Measurements from ENCODE around the gene C1orf56.

The C1orf56 gene

GRCh38 chr1:151060007-151060656 lies 12.6 kb downstream of the C1orf56 start, which contains the start of gene MLLT11:
MLLT11 (plus strand) TSS chr1:151060397; CDS start chr1:151067225, 6,828 bp downstream.
- H3K27ac ChIP-seq, result peak within 1 kb of the TSS; percentile 90
- no peaks in the 10 kb centered on the region for H3K27me3 ChIP-seq
- peaks cover 53% of the 10 kb centered on the region for H3K36me3 ChIP-seq
- peaks cover 77% of the 10 kb centered on the region for H3K4me1 ChIP-seq
- peak within 1 kb of the TSS; percentile 94 for H3K4me3 ChIP-seq
- H3K9ac ChIP-seq, result peak within 1 kb of the TSS; percentile 93
- H4K20me1 ChIP-seq, result peaks cover 46% of the 10 kb centered on the region
- H3K4me2 ChIP-seq, result peak within 1 kb of the TSS; percentile 95
- no peaks in the 10 kb centered on the region; the same call in 1 of the 2 replicates for H3K9me3 ChIP-seq
- TF ChIP-seq Cebpa-rat (IDR thresholded peaks at IDR 0.05), result no peak

- Histone ChIP-seq H3K4me3 (peak overlapping the region; percentile 94), H3K9ac (peak overlapping the region; percentile 93), H3K36me3 (peaks cover 53% of the 10 kb centered on the region), H3K4me1 (peaks cover 73% of the 10 kb centered on the region), H3K27ac (peak overlapping the region; percentile 90), H3K9me3 (no peaks in the 10 kb centered on the region; the same call in 1 of the 2 replicates), H3K27me3 (no peaks in the 10 kb centered on the region), H3K4me2 (peak overlapping the region; percentile 95), H4K20me1 (peaks cover 39% of the 10 kb centered on the region)
- no peak for TF ChIP-seq Cebpa-rat (IDR thresholded peaks at IDR 0.05)
These were observed 13.3 kb downstream of the C1orf56 start for GRCh38 chr1:151060657-151061421.

GRCh38 chr1:151061704-151062103 lies 14.2 kb downstream of the C1orf56 start:
- TF ChIP-seq Cebpa-rat (IDR thresholded peaks at IDR 0.05), result no peak
- Histone ChIP-seq H3K27ac (peak overlapping the region; percentile 90; the same call in 1 of the 2 replicates), H3K4me2 (peak overlapping the region; percentile 95), H3K9me3 (no peaks in the 10 kb centered on the region; the same call in 1 of the 2 replicates), H3K36me3 (peaks cover 53% of the 10 kb centered on the region), H3K27me3 (no peaks in the 10 kb centered on the region), H3K4me3 (peak overlapping the region; percentile 94), H3K4me1 (peaks cover 72% of the 10 kb centered on the region), H3K9ac (peak overlapping the region; percentile 93), H4K20me1 (peaks cover 30% of the 10 kb centered on the region)

- H3K4me3 ChIP-seq, result peak overlapping the region; percentile 94; the same call in 1 of the 2 replicates
- no peaks in the 10 kb centered on the region for H3K27me3 ChIP-seq
- H3K4me2 ChIP-seq, result peak overlapping the region; percentile 95
- H3K9ac ChIP-seq, result no peak overlapping the region
- H3K4me1 ChIP-seq, result peaks cover 70% of the 10 kb centered on the region
- H4K20me1 ChIP-seq, result peaks cover 19% of the 10 kb centered on the region
- peaks cover 52% of the 10 kb centered on the region for H3K36me3 ChIP-seq
- TF ChIP-seq Cebpa-rat (IDR thresholded peaks at IDR 0.05), result no peak
- no peaks in the 10 kb centered on the region; the same call in 1 of the 2 replicates for H3K9me3 ChIP-seq
- H3K27ac ChIP-seq, result no peak overlapping the region
These were observed 15.3 kb downstream of the C1orf56 start for GRCh38 chr1:151062741-151063371.

- Histone ChIP-seq H3K9ac (no peak overlapping the region), H3K4me2 (peak overlapping the region; percentile 44; the same call in 1 of the 2 replicates), H3K4me3 (no peak overlapping the region), H3K4me1 (peaks cover 84% of the 10 kb centered on the region), H3K36me3 (peaks cover 64% of the 10 kb centered on the region), H3K27me3 (no peaks in the 10 kb centered on the region), H4K20me1 (peaks cover 6% of the 10 kb centered on the region; the same call in 1 of the 2 replicates), H3K9me3 (no peaks in the 10 kb centered on the region; the same call in 1 of the 2 replicates), H3K27ac (no peak overlapping the region)
- no peak for TF ChIP-seq Cebpa-rat (IDR thresholded peaks at IDR 0.05)
These were observed 17.6 kb downstream of the C1orf56 start for GRCh38 chr1:151065089-151065645.

- H4K20me1 ChIP-seq, result peaks cover 6% of the 10 kb centered on the region; the same call in 1 of the 2 replicates
- TF ChIP-seq Cebpa-rat (IDR thresholded peaks at IDR 0.05), result no peak
- H3K4me2 ChIP-seq, result no peak overlapping the region
- peaks cover 80% of the 10 kb centered on the region for H3K4me1 ChIP-seq
- H3K36me3 ChIP-seq, result peaks cover 64% of the 10 kb centered on the region
- H3K9ac ChIP-seq, result no peak overlapping the region
- no peak overlapping the region for H3K4me3 ChIP-seq
- H3K27me3 ChIP-seq, result no peaks in the 10 kb centered on the region
- H3K9me3 ChIP-seq, result no peaks in the 10 kb centered on the region; the same call in 1 of the 2 replicates
- no peak overlapping the region for H3K27ac ChIP-seq
These were observed 19.6 kb downstream of the C1orf56 start for GRCh38 chr1:151067185-151067584.

- H3K27me3 ChIP-seq, result no peaks in the 10 kb centered on the region
- H3K9ac ChIP-seq, result peak overlapping the region; percentile 92; the same call in 1 of the 2 replicates
- no peaks in the 10 kb centered on the region for H3K9me3 ChIP-seq
- H3K4me3 ChIP-seq, result peak overlapping the region; percentile 78
- TF ChIP-seq Cebpa-rat (IDR thresholded peaks at IDR 0.05), result no peak
- H4K20me1 ChIP-seq, result peaks cover 5% of the 10 kb centered on the region; the same call in 1 of the 2 replicates
- H3K4me1 ChIP-seq, result peaks cover 61% of the 10 kb centered on the region
- H3K27ac ChIP-seq, result peak overlapping the region; percentile 96
- peaks cover 47% of the 10 kb centered on the region for H3K36me3 ChIP-seq
- H3K4me2 ChIP-seq, result peak overlapping the region; percentile 89
These were observed 21.5 kb downstream of the C1orf56 start for GRCh38 chr1:151069103-151069486.

- peak within 1 kb of the TSS; percentile 89 for H3K4me2 ChIP-seq
- peaks cover 43% of the 10 kb centered on the region for H3K36me3 ChIP-seq
- H3K9me3 ChIP-seq, result no peaks in the 10 kb centered on the region
- H3K27ac ChIP-seq, result peak within 1 kb of the TSS; percentile 96
- H3K4me1 ChIP-seq, result peaks cover 49% of the 10 kb centered on the region
- peak within 1 kb of the TSS; percentile 92 for H3K9ac ChIP-seq
- no peaks in the 10 kb centered on the region for H4K20me1 ChIP-seq
- H3K4me3 ChIP-seq, result peak within 1 kb of the TSS; percentile 78
- H3K27me3 ChIP-seq, result no peaks in the 10 kb centered on the region
- no peak for TF ChIP-seq Cebpa-rat (IDR thresholded peaks at IDR 0.05)
These were observed 23.1 kb downstream of the C1orf56 start, which contains the start of gene GABPB2 for GRCh38 chr1:151070474-151071276. GABPB2 (plus strand) TSS chr1:151070761; CDS start chr1:151088190, 17,429 bp downstream.
